Activated T-cell treated with anti-CD3 and anti-CD28 coated beads for 48 hours (primary cell): ENCODE data around the gene COL6A1.
"Not testable (repeated sequence)": the region's sequence is repeated elsewhere in the genome, so short reads cannot be mapped to it uniquely, and the experiment has no call there.

ENCODE experiments used
- DNase-seq: peaks from one replicate; pipeline ENCODE4 v3.0.0-alpha.2; 2020; ENCODE audit warnings: low read depth

COL6A1 gene

GRCh38 chr21:45947296-45947695 is 34.3 kb upstream of the COL6A1 start:
- no peak for DNase-seq

- no peak for DNase-seq
Observed at GRCh38 chr21:45947716-45948255, 33.8 kb upstream of the COL6A1 start.

- DNase-seq: no peak
Observed at GRCh38 chr21:45948576-45949141, 32.9 kb upstream of the COL6A1 start.

- no peak for DNase-seq
Observed at GRCh38 chr21:45949928-45950739, 31.4 kb upstream of the COL6A1 start.

- DNase-seq: no peak
Observed at GRCh38 chr21:45950740-45951515, 30.6 kb upstream of the COL6A1 start.

GRCh38 chr21:45951676-45952075 is 29.9 kb upstream of the COL6A1 start:
- no peak for DNase-seq

GRCh38 chr21:45952527-45952926 is 29.0 kb upstream of the COL6A1 start:
- not testable (repeated sequence) for DNase-seq

GRCh38 chr21:45952974-45953373 is 28.6 kb upstream of the COL6A1 start:
- DNase-seq: no peak

GRCh38 chr21:45954261-45954660 is 27.3 kb upstream of the COL6A1 start:
- no peak for DNase-seq

- no peak for DNase-seq
Observed at GRCh38 chr21:45954921-45955320, 26.6 kb upstream of the COL6A1 start.

- DNase-seq: no peak
Observed at GRCh38 chr21:45957551-45957950, 24.0 kb upstream of the COL6A1 start.

- DNase-seq: no peak
Observed at GRCh38 chr21:45957981-45958600, 23.5 kb upstream of the COL6A1 start.

GRCh38 chr21:45959182-45959581 is 22.4 kb upstream of the COL6A1 start:
- DNase-seq: no peak

GRCh38 chr21:45959779-45960390 is 21.7 kb upstream of the COL6A1 start:
- no peak for DNase-seq

- DNase-seq: not testable (repeated sequence)
Observed at GRCh38 chr21:45961408-45961807, 20.2 kb upstream of the COL6A1 start.

GRCh38 chr21:45962531-45963231 is 18.9 kb upstream of the COL6A1 start:
- no peak for DNase-seq

GRCh38 chr21:45963232-45963570 is 18.4 kb upstream of the COL6A1 start:
- no peak for DNase-seq

- no peak for DNase-seq
Observed at GRCh38 chr21:45964649-45965048, 16.9 kb upstream of the COL6A1 start.

- no peak for DNase-seq
Observed at GRCh38 chr21:45965084-45965809, 16.3 kb upstream of the COL6A1 start.

- no peak for DNase-seq
Observed at GRCh38 chr21:45966791-45967394, 14.7 kb upstream of the COL6A1 start.
